ENCODE data around the gene RPTOR.
A peak's percentile ranks its signal among the peaks of the same experiment; 100 is the strongest.

RPTOR gene

GRCh38 chr17:80860101-80860671, 315.5 kb downstream of the RPTOR start:
- H3K36me3 ChIP-seq (ENCODE audit: control insufficient read depth, insufficient read depth, low read length) = peaks cover 3% of the 10 kb centered on the region
- no peak overlapping the region for H3K4me3 ChIP-seq (ENCODE audit: low read depth, low read length)
- H3K9ac ChIP-seq (ENCODE audit: low read depth, low read length) = peak overlapping the region; percentile 8
- H3K4me1 ChIP-seq (ENCODE audit: control insufficient read depth, insufficient read depth, low read length) = peaks cover 4% of the 10 kb centered on the region
- no peaks in the 10 kb centered on the region for H3K27me3 ChIP-seq (ENCODE audit: control insufficient read depth, insufficient read depth, low read length)
- no peaks in the 10 kb centered on the region for H3K9me3 ChIP-seq (ENCODE audit: control insufficient read depth, insufficient read depth, low read length)

GRCh38 chr17:80860703-80861417, 316.2 kb downstream of the RPTOR start:
- Histone ChIP-seq H3K36me3 (ENCODE audit: control insufficient read depth, insufficient read depth, low read length) (peaks cover 3% of the 10 kb centered on the region), H3K9me3 (ENCODE audit: control insufficient read depth, insufficient read depth, low read length) (no peaks in the 10 kb centered on the region), H3K4me1 (ENCODE audit: control insufficient read depth, insufficient read depth, low read length) (peaks cover 4% of the 10 kb centered on the region), H3K27me3 (ENCODE audit: control insufficient read depth, insufficient read depth, low read length) (no peaks in the 10 kb centered on the region), H3K9ac (ENCODE audit: low read depth, low read length) (peak overlapping the region; percentile 16), H3K4me3 (ENCODE audit: low read depth, low read length) (no peak overlapping the region)

GRCh38 chr17:80861418-80861815, 316.8 kb downstream of the RPTOR start:
- no peak overlapping the region for H3K9ac ChIP-seq (ENCODE audit: low read depth, low read length)
- no peaks in the 10 kb centered on the region for H3K9me3 ChIP-seq (ENCODE audit: control insufficient read depth, insufficient read depth, low read length)
- no peaks in the 10 kb centered on the region for H3K27me3 ChIP-seq (ENCODE audit: control insufficient read depth, insufficient read depth, low read length)
- no peak overlapping the region for H3K4me3 ChIP-seq (ENCODE audit: low read depth, low read length)
- H3K4me1 ChIP-seq (ENCODE audit: control insufficient read depth, insufficient read depth, low read length) = peaks cover 4% of the 10 kb centered on the region
- peaks cover 3% of the 10 kb centered on the region for H3K36me3 ChIP-seq (ENCODE audit: control insufficient read depth, insufficient read depth, low read length)

DNA sequence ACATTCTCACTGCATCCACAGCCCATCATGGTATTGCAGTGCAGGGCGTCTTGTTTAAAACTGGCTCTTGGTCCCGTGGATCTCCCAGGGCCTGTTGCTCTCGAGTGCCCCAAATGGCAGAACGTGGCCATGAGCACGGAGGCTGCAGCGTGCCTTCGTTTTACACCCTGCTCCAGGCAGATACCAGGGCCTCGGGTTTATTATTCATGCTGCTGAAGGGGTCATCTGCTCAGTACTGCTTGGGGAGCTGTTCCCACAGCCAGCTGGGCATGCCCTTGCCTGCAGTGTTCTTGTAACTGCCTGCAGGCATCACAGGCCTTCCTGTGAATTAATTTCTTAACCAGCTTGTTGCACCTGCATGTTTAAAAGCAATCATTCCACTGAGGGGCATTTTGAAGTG, 317.3 kb downstream of the RPTOR start:
- Histone ChIP-seq H3K4me3 (ENCODE audit: low read depth, low read length) (no peak overlapping the region), H3K4me1 (ENCODE audit: control insufficient read depth, insufficient read depth, low read length) (peaks cover 4% of the 10 kb centered on the region)

DNA sequence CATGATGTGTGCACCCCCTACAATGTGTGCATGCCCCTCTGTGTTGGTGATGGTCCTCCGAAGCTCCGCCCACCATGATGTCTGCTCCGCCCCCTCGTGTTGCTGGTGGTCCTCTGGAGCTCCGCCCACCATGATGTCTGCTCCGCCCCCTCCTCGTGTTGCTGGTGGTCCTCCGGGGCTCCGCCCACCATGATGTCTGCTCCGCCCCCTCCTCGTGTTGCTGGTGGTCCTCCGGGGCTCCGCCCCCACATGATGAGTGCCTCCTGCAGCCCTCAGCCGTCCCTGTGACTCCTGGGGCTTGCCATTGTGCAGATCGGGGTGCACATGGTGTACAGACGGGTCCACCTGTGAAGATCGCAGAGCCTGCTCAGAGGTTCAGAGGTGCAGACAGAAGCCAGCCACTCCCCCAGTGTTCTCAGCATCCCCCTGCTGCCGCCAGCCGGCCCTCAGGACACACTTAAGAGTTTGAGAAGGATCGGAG, 317.9 kb downstream of the RPTOR start:
- Histone ChIP-seq H3K9ac (ENCODE audit: low read depth, low read length) (no peak overlapping the region), H3K4me3 (ENCODE audit: low read depth, low read length) (no peak overlapping the region), H3K27me3 (ENCODE audit: control insufficient read depth, insufficient read depth, low read length) (no peaks in the 10 kb centered on the region), H3K4me1 (ENCODE audit: control insufficient read depth, insufficient read depth, low read length) (peaks cover 4% of the 10 kb centered on the region), H3K36me3 (ENCODE audit: control insufficient read depth, insufficient read depth, low read length) (peaks cover 3% of the 10 kb centered on the region), H3K9me3 (ENCODE audit: control insufficient read depth, insufficient read depth, low read length) (no peaks in the 10 kb centered on the region)

More for the DNA sequence above, 317.3 kb downstream of the RPTOR start:
- no peaks in the 10 kb centered on the region for H3K27me3 ChIP-seq (ENCODE audit: control insufficient read depth, insufficient read depth, low read length)
- H3K9me3 ChIP-seq (ENCODE audit: control insufficient read depth, insufficient read depth, low read length) = no peaks in the 10 kb centered on the region
- no peak overlapping the region for H3K9ac ChIP-seq (ENCODE audit: low read depth, low read length)
- H3K36me3 ChIP-seq (ENCODE audit: control insufficient read depth, insufficient read depth, low read length) = peaks cover 3% of the 10 kb centered on the region

DNA sequence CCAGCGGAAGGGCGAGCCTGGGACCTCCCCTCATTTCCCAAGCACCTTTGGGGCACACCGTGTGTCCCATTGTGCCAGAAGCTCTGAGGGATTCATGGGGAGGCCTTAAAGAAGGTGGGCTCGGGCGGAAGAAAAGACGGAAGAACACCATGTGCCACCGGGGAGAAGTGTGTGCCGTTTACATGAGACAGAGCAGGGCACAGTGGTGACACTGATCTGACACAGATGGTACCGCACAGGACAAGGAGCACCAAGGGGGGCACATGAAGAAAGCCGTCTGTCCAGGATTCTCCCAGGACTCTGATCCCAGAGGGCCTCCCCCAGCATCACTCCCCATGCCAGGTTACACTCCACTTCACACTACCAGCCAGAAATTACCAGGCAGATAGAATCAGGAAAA, 318.3 kb downstream of the RPTOR start:
- H3K9ac ChIP-seq (ENCODE audit: low read depth, low read length) = no peak overlapping the region
- H3K4me1 ChIP-seq (ENCODE audit: control insufficient read depth, insufficient read depth, low read length) = peaks cover 4% of the 10 kb centered on the region
- no peaks in the 10 kb centered on the region for H3K9me3 ChIP-seq (ENCODE audit: control insufficient read depth, insufficient read depth, low read length)
- H3K36me3 ChIP-seq (ENCODE audit: control insufficient read depth, insufficient read depth, low read length) = peaks cover 3% of the 10 kb centered on the region
- H3K4me3 ChIP-seq (ENCODE audit: low read depth, low read length) = no peak overlapping the region
- H3K27me3 ChIP-seq (ENCODE audit: control insufficient read depth, insufficient read depth, low read length) = no peaks in the 10 kb centered on the region

GRCh38 chr17:80863626-80864025, 319.0 kb downstream of the RPTOR start:
- Histone ChIP-seq H3K4me1 (ENCODE audit: control insufficient read depth, insufficient read depth, low read length) (peaks cover 4% of the 10 kb centered on the region), H3K9ac (ENCODE audit: low read depth, low read length) (no peak overlapping the region), H3K36me3 (ENCODE audit: control insufficient read depth, insufficient read depth, low read length) (peaks cover 2% of the 10 kb centered on the region), H3K27me3 (ENCODE audit: control insufficient read depth, insufficient read depth, low read length) (no peaks in the 10 kb centered on the region), H3K9me3 (ENCODE audit: control insufficient read depth, insufficient read depth, low read length) (no peaks in the 10 kb centered on the region), H3K4me3 (ENCODE audit: low read depth, low read length) (no peak overlapping the region)

DNA sequence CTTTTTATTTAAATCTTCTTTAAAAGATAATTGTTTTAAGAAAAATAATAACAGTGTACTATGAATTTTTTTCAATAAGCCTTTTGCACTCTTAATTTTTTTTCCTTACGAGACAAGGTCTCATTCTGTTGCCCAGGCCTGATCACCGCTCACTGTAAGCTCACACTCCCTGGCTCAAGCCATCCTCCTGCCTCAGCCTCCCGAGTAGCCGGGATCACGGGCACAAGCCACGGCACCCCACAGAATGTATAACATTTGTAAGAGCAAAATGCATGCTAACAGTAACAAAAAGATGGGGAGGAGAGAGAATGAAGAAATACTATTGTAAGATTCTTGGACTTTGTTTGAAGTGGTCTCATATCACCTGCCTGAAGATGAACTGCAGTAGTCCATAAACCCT, 320.1 kb downstream of the RPTOR start:
- H3K9ac ChIP-seq (ENCODE audit: low read depth, low read length) = no peak overlapping the region
- H3K27me3 ChIP-seq (ENCODE audit: control insufficient read depth, insufficient read depth, low read length) = no peaks in the 10 kb centered on the region
- no peak overlapping the region for H3K4me3 ChIP-seq (ENCODE audit: low read depth, low read length)
- H3K4me1 ChIP-seq (ENCODE audit: control insufficient read depth, insufficient read depth, low read length) = peaks cover 4% of the 10 kb centered on the region
- no peaks in the 10 kb centered on the region for H3K9me3 ChIP-seq (ENCODE audit: control insufficient read depth, insufficient read depth, low read length)
- H3K36me3 ChIP-seq (ENCODE audit: control insufficient read depth, insufficient read depth, low read length) = no peaks in the 10 kb centered on the region

DNA sequence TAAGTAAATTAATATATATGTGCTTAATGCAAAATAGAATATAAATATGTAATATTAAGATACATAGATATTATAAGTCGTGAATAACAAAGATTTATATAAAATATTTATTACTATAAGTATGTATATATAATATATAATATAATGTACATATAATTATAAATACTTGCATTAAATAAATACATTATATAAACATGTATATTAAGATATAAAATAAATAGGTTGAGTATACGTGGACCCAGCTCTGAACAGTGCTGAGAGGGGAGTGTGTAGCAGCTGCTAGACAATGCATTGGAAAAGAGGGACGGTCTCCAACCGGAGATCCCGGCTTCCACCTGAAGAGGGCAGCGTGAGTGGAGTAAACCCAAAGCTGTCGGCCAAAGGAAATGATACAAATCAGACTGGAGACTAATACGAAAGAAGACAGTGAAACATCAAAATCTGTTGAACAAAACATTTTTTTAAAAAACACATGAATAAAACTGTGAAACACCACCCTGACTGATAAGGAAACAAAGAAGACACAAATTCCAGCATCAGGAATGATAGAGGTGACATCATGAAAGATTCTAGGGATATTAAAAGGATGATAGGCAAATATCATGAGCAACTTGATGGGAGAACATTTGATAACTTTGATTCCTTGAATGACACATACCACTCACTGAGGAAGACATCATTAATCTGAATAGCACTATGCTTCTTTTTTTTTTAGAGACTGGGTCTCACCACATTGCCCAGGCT, 321.6 kb downstream of the RPTOR start:
- no peaks in the 10 kb centered on the region for H3K36me3 ChIP-seq (ENCODE audit: control insufficient read depth, insufficient read depth, low read length)
- no peak overlapping the region for H3K4me3 ChIP-seq (ENCODE audit: low read depth, low read length)
- no peaks in the 10 kb centered on the region for H3K9me3 ChIP-seq (ENCODE audit: control insufficient read depth, insufficient read depth, low read length)
- H3K9ac ChIP-seq (ENCODE audit: low read depth, low read length) = no peak overlapping the region
- no peaks in the 10 kb centered on the region for H3K27me3 ChIP-seq (ENCODE audit: control insufficient read depth, insufficient read depth, low read length)
- no peaks in the 10 kb centered on the region for H3K4me1 ChIP-seq (ENCODE audit: control insufficient read depth, insufficient read depth, low read length)

GRCh38 chr17:80868022-80868609, 323.5 kb downstream of the RPTOR start:
- Histone ChIP-seq H3K9ac (ENCODE audit: low read depth, low read length) (no peak overlapping the region), H3K4me1 (ENCODE audit: control insufficient read depth, insufficient read depth, low read length) (peaks cover under 1% of the 10 kb centered on the region), H3K4me3 (ENCODE audit: low read depth, low read length) (no peak overlapping the region), H3K27me3 (ENCODE audit: control insufficient read depth, insufficient read depth, low read length) (no peaks in the 10 kb centered on the region), H3K9me3 (ENCODE audit: control insufficient read depth, insufficient read depth, low read length) (no peaks in the 10 kb centered on the region), H3K36me3 (ENCODE audit: control insufficient read depth, insufficient read depth, low read length) (no peaks in the 10 kb centered on the region)

- no peak overlapping the region for H3K4me3 ChIP-seq (ENCODE audit: low read depth, low read length)
- H3K9ac ChIP-seq (ENCODE audit: low read depth, low read length) = no peak overlapping the region
- no peaks in the 10 kb centered on the region for H3K36me3 ChIP-seq (ENCODE audit: control insufficient read depth, insufficient read depth, low read length)
- no peaks in the 10 kb centered on the region for H3K27me3 ChIP-seq (ENCODE audit: control insufficient read depth, insufficient read depth, low read length)
- H3K9me3 ChIP-seq (ENCODE audit: control insufficient read depth, insufficient read depth, low read length) = no peaks in the 10 kb centered on the region
- H3K4me1 ChIP-seq (ENCODE audit: control insufficient read depth, insufficient read depth, low read length) = peaks cover 8% of the 10 kb centered on the region
These were observed 325.0 kb downstream of the RPTOR start for GRCh38 chr17:80869481-80870145.

Data from iPS-15b (cell line).